CD14-positive monocyte (primary cell): ENCODE data around the gene MICAL2. TPM values are rescaled to one million over a fixed set of nuclear protein-coding genes. Genes with fewer than 3 reads are reported as not detected.

Experiments
- DNase-seq, 3 donors: peaks; one replicate each; pipeline ENCODE4 v3.0.0-alpha.2; 2011 to 2022
- H2AFZ ChIP-seq: 2 replicates; pipeline ENCODE4 v1.6.0; 2012; ENCODE audit warnings: mild to moderate bottlenecking, low read depth, low read length, inconsistent platforms; ENCODE audit not compliant: insufficient read depth, poor library complexity, severe bottlenecking
- H3K27ac ChIP-seq, 2 donors: 1 replicate in 1 of 2; 2 replicates in 1 of 2; pipeline ENCODE4 v1.5.1; 2012 to 2013; ENCODE audit warnings: low read length in 2 of 2, control low read depth in 1 of 2, inconsistent platforms in 1 of 2, low read depth in 1 of 2, mild to moderate bottlenecking in 1 of 2
- H3K27me3 ChIP-seq, 2 donors: one replicate each; pipeline versions ENCODE4 v1.6.0 to v1.6.1; 2011 to 2013; ENCODE audit warnings: low read length in 2 of 2; ENCODE audit not compliant: control insufficient read depth in 2 of 2, insufficient read depth in 2 of 2
- H3K36me3 ChIP-seq, 2 donors: replicated peaks in 1 of 2; 1 replicate in 1 of 2; 2 replicates in 1 of 2; pipeline versions ENCODE4 v1.5.1 to v1.6.1; 2012 to 2013; ENCODE audit warnings: low read length in 2 of 2, control low read depth in 1 of 2, inconsistent platforms in 1 of 2, mild to moderate bottlenecking in 1 of 2; ENCODE audit not compliant: insufficient read depth in 2 of 2, control insufficient read depth in 1 of 2
- H3K4me1 ChIP-seq, 2 donors: 1 replicate in 1 of 2; 2 replicates in 1 of 2; pipeline versions ENCODE4 v1.5.1 to v1.6.1; 2012 to 2013; ENCODE audit warnings: low read length in 2 of 2, control low read depth in 1 of 2, inconsistent platforms in 1 of 2, mild to moderate bottlenecking in 1 of 2, moderate library complexity in 1 of 2; ENCODE audit not compliant: insufficient read depth in 2 of 2, control insufficient read depth in 1 of 2
- H3K4me2 ChIP-seq: replicated peaks from 2 replicates; pipeline ENCODE3; 2012; ENCODE audit warnings: low read length, moderate library complexity, mild to moderate bottlenecking; ENCODE audit not compliant: poor library complexity, severe bottlenecking; ENCODE audit errors: extremely low read depth
- H3K4me3 ChIP-seq, 3 experiments: fragments of 200-600 bp in 1 of 3; sonication (generic) in 1 of 3; replicated peaks in 1 of 3; 1 replicate in 2 of 3; 2 replicates in 1 of 3; pipeline ENCODE4 v1.5.1; 2011 to 2013; ENCODE audit warnings: low read length in 3 of 3, mild to moderate bottlenecking in 3 of 3, control low read depth in 2 of 3, low read depth in 2 of 3, inconsistent platforms in 1 of 3, moderate library complexity in 1 of 3
- H3K79me2 ChIP-seq: 2 replicates; pipeline ENCODE4 v1.6.0; 2012; ENCODE audit warnings: mild to moderate bottlenecking, control low read depth, inconsistent platforms, low read length, moderate library complexity; ENCODE audit not compliant: insufficient read depth
- H3K9ac ChIP-seq: 2 replicates; pipeline ENCODE4 v1.6.0; 2017; ENCODE audit warnings: low read length, mild to moderate bottlenecking; ENCODE audit not compliant: insufficient read depth, poor library complexity, severe bottlenecking
- H3K9me3 ChIP-seq, 2 donors: replicated peaks in 1 of 2; 1 replicate in 1 of 2; 2 replicates in 1 of 2; pipeline versions ENCODE4 v1.5.1 to v1.6.1; 2012 to 2013; ENCODE audit warnings: low read length in 2 of 2, control low read depth in 1 of 2; ENCODE audit not compliant: control insufficient read depth in 1 of 2, insufficient read depth in 1 of 2
- H4K20me1 ChIP-seq: 2 replicates; pipeline ENCODE4 v1.6.0; 2012; ENCODE audit warnings: mild to moderate bottlenecking, low read length, control low read depth, moderate library complexity; ENCODE audit not compliant: insufficient read depth
- H3K27ac Mint-ChIP-seq, 7 donors: one replicate each; pipeline ENCODE4 v1.8.0; 2020; ENCODE audit warnings: mild to moderate bottlenecking in 7 of 7, mixed read lengths in 7 of 7, moderate library complexity in 6 of 7, inconsistent platforms in 2 of 7
- H3K27me3 Mint-ChIP-seq, 3 donors: one replicate each; pipeline ENCODE4 v1.8.0; 2021 to 2022; ENCODE audit warnings: low read depth in 3 of 3, mild to moderate bottlenecking in 3 of 3, mixed read lengths in 3 of 3, moderate library complexity in 3 of 3, inconsistent platforms in 1 of 3
- H3K36me3 Mint-ChIP-seq, 2 donors: one replicate each; pipeline ENCODE4 v1.8.0; 2020; ENCODE audit warnings: mixed read lengths in 2 of 2, inconsistent platforms in 1 of 2, mild to moderate bottlenecking in 1 of 2
- H3K4me1 Mint-ChIP-seq: one replicate; pipeline ENCODE4 v1.8.0; 2020; ENCODE audit warnings: mild to moderate bottlenecking, mixed read lengths
- H3K4me3 Mint-ChIP-seq, 2 donors: one replicate each; pipeline ENCODE4 v1.8.0; 2020; ENCODE audit warnings: mild to moderate bottlenecking in 2 of 2, mixed read lengths in 2 of 2, moderate library complexity in 1 of 2
- H3K9me3 Mint-ChIP-seq, 7 donors: one replicate each; pipeline ENCODE4 v1.8.0; 2020 to 2022; ENCODE audit warnings: mixed read lengths in 7 of 7, mild to moderate bottlenecking in 6 of 7, moderate library complexity in 6 of 7, inconsistent platforms in 2 of 7
- WGBS: methylation state at CpG from one replicate; pipeline ENCODE4 v1.1.5; 2013; ENCODE audit warnings: missing lambda C conversion rate; ENCODE audit not compliant: insufficient coverage; 5-methylcytosine and 5-hydroxymethylcytosine counted together
- intact Hi-C, 2 donors: fragments of 100-400 bp; cut with micrococcal nuclease; formaldehyde crosslinking; loops; one replicate each; pipeline versions ENCODE4 v1.15.0 to v1.15.1; 2023
- polyA plus RNA-seq, 3 donors: library from polyadenylated mRNA; depleted of rRNA in 1 of 3; unstranded in 2 of 3; stranded (reverse) in 1 of 3; fragments of 300-500 nt in 2 of 3; fragments of >200 nt in 1 of 3; fragmentation: Illumina TruSeq in 2 of 3; gene quantifications; 1 replicate in 2 of 3; 2 replicates in 1 of 3; pipeline ENCODE4 v1.2.3, GENCODE V29; 2012 to 2021
- TF ChIP-seq, protein P1 (sequence below): fragments of 200-600 bp; IDR thresholded peaks from one replicate; pipeline ENCODE4 v1.8.0; 2022; ENCODE audit warnings: antibody characterized with exemption, mild to moderate bottlenecking

The MICAL2 gene
- polyA plus RNA-seq, 3 donors = 39.8 to 72.5 (median 44.0) TPM

DNA sequence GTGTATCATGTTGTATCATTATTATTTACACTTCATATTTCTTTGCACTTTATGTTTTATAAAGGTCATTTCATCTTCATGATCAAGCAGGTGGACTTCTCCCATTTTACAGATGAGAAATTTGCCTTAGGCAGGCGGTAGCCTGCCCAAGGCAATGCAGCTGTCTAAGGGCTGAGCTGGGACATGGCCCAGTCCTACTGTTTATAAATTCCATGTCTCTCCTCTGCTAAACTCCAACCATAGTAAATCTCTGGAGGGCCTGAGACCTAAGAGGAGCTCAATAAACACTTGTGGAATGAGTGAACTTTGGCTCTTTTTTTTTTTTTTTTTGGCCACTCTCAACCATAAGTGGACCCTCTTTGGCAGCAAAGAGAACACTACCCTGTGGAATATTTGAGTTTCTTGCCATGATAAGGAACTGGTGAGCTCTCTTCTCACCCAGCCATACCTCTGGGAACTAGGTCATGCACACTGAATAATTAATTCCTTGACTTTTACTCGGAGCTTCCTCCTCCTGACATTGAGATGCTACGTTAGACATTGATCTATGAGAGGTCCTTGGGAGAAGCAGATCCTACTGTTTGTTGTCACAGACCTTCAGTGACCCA is 29.9 kb downstream of the MICAL2 start:
- Histone ChIP-seq H3K4me2 (no peak overlapping the region), H3K27me3 (no peaks in the 10 kb centered on the region), H3K27ac (no peak overlapping the region), H3K9me3 (no peaks in the 10 kb centered on the region), H3K36me3 (peaks cover 33 to 74% of the 10 kb centered on the region in 2 donors), H3K79me2 (peaks cover 27% of the 10 kb centered on the region), H3K4me3 (no peak overlapping the region), H3K9ac (no peak overlapping the region), H2AFZ (no peak overlapping the region), H4K20me1 (peaks cover 70% of the 10 kb centered on the region), H3K4me1 (peaks cover 15 to 20% of the 10 kb centered on the region in 2 donors)
- no peak overlapping the region for H3K4me3 Mint-ChIP-seq
- TF ChIP-seq, protein P1, sequence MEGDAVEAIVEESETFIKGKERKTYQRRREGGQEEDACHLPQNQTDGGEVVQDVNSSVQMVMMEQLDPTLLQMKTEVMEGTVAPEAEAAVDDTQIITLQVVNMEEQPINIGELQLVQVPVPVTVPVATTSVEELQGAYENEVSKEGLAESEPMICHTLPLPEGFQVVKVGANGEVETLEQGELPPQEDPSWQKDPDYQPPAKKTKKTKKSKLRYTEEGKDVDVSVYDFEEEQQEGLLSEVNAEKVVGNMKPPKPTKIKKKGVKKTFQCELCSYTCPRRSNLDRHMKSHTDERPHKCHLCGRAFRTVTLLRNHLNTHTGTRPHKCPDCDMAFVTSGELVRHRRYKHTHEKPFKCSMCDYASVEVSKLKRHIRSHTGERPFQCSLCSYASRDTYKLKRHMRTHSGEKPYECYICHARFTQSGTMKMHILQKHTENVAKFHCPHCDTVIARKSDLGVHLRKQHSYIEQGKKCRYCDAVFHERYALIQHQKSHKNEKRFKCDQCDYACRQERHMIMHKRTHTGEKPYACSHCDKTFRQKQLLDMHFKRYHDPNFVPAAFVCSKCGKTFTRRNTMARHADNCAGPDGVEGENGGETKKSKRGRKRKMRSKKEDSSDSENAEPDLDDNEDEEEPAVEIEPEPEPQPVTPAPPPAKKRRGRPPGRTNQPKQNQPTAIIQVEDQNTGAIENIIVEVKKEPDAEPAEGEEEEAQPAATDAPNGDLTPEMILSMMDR = no peak
- H3K4me1 Mint-ChIP-seq = peaks cover 23% of the 10 kb centered on the region
- peaks cover 63 to 83% of the 10 kb centered on the region in 2 donors for H3K36me3 Mint-ChIP-seq
- no peaks in the 10 kb centered on the region for H3K9me3 Mint-ChIP-seq
- intact Hi-C loops = no loop called here
- no peaks in the 10 kb centered on the region for H3K27me3 Mint-ChIP-seq
- H3K27ac Mint-ChIP-seq = peak overlapping the region in 2 of 7 donors; percentile 42 to 69
- WGBS = 100% methylated on average over 2 of the region's 3 CpGs
- DNase-seq = no peak

DNA sequence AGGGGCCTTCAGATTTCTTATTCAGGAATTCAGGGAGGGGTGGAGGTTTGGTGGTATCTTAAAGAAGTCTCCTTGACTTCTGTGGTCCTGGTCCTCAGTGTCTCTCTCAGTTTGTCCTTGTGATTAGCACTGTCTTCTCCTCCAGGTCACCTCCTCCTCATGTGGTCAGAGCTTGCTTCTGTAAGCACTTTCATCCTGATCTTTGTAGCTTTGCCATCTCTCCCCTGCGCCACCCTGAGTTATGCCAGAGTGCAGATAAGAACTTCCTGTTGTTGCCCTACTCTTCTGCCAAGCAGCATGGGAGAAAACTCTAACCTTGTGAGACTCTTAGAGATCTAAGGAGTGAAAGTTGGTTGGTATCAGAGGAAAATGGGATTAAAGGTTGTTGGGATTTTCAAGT is 30.9 kb downstream of the MICAL2 start:
- no peaks in the 10 kb centered on the region for H3K9me3 Mint-ChIP-seq
- intact Hi-C loops = no loop called here
- no peak for DNase-seq
- H2AFZ ChIP-seq = no peak overlapping the region
- TF ChIP-seq, protein P1 = no peak
- peaks cover 33 to 79% of the 10 kb centered on the region in 2 donors for H3K36me3 ChIP-seq
- peaks cover 62% of the 10 kb centered on the region for H4K20me1 ChIP-seq
- H3K4me3 Mint-ChIP-seq = no peak overlapping the region
- peaks cover 19% of the 10 kb centered on the region for H3K4me1 Mint-ChIP-seq
- H3K27me3 ChIP-seq = no peaks in the 10 kb centered on the region
- no peaks in the 10 kb centered on the region for H3K27me3 Mint-ChIP-seq
- H3K36me3 Mint-ChIP-seq = peaks cover 71 to 81% of the 10 kb centered on the region in 2 donors
- no peak overlapping the region for H3K9ac ChIP-seq
- H3K4me3 ChIP-seq = no peak overlapping the region
- peak overlapping the region in 2 of 7 donors; percentile 2 to 29 for H3K27ac Mint-ChIP-seq
- no peak overlapping the region for H3K4me2 ChIP-seq
- H3K79me2 ChIP-seq = peaks cover 17% of the 10 kb centered on the region
- WGBS = no CpG with 5 or more reads among the region's 1 CpG
- H3K4me1 ChIP-seq = peaks cover 11 to 14% of the 10 kb centered on the region in 2 donors
- no peaks in the 10 kb centered on the region for H3K9me3 ChIP-seq
- H3K27ac ChIP-seq = no peak overlapping the region
